K562 (cell line): ENCODE measurements around the gene SLC30A1. TPM values are rescaled to one million over a fixed set of nuclear protein-coding genes. Genes with fewer than 3 reads are reported as not detected.

Source experiments
- ATAC-seq: fragments of 200-7000 bp; cut with Tn5 transposase; 3 replicates; pipeline ENCODE4 v1.9.1; 2020; ENCODE audit warnings: moderate library complexity
- BruUV-seq: library from RNA; stranded (reverse); fragments of 400-500 nt; replicated peaks from 2 replicates; lab custom pipeline; 2021; lab: Mats Ljungman, UMichigan
- CTCF ChIA-PET: fragments of 300-600 bp; formaldehyde crosslinking; extraction: SDS; loops from one replicate; lab custom pipeline; 2021; ENCODE audit warnings: low intra/inter-chr PET ratio; lab: Yijun Ruan, JAX
- POLR2A ChIA-PET: fragments of 300-600, 350-650 bp; sonication (Branson Sonifier 250); formaldehyde crosslinking; extraction: SDS; loops from one replicate; lab custom pipeline; 2021; ENCODE audit warnings: antibody characterized with exemption, inconsistent platforms; lab: Yijun Ruan, JAX
- DNase-seq, 4 experiments: peaks; one replicate each; pipeline versions ENCODE4 v3.0.0 to v3.0.0-alpha.2; 2011 to 2018; ENCODE audit warnings: low spot score in 3 of 4, mixed read lengths in 3 of 4; ENCODE audit errors: extremely low read depth in 1 of 4
- FAIRE-seq: peaks from 2 replicates; lab custom pipeline; 2011; peaks lifted over from hg19 to GRCh38; lab: Jason Lieb, UNC
- H2AFZ ChIP-seq: 2 replicates; pipeline ENCODE4 v1.6.0; 2011; ENCODE audit warnings: low read depth, low read length, control low read depth, inconsistent platforms
- H3K27ac ChIP-seq: fragments of 200-600 bp; 3 replicates; pipeline ENCODE4 v1.8.0; 2011; ENCODE audit warnings: low read depth, mild to moderate bottlenecking, control low read depth, inconsistent platforms, low read length, moderate library complexity, mixed read lengths; ENCODE audit errors: extremely low read depth
- H3K27me3 ChIP-seq, 2 experiments: fragments of 300-600 bp in 1 of 2; 2 replicates in 1 of 2; 3 replicates in 1 of 2; pipeline versions ENCODE4 v1.6.0 to v1.8.0; 2011; ENCODE audit warnings: inconsistent platforms in 2 of 2, low read length in 2 of 2, mild to moderate bottlenecking in 1 of 2, mixed read lengths in 1 of 2, moderate library complexity in 1 of 2; ENCODE audit not compliant: control insufficient read depth in 2 of 2, insufficient read depth in 2 of 2
- H3K36me3 ChIP-seq: fragments of 300-600 bp; 3 replicates; pipeline ENCODE4 v1.8.0; 2011; ENCODE audit warnings: mild to moderate bottlenecking, low read length, inconsistent platforms; ENCODE audit not compliant: control insufficient read depth, insufficient read depth
- H3K4me1 ChIP-seq, 2 experiments: fragments of 200-600 bp in 1 of 2; replicated peaks in 1 of 2; 2 replicates in 1 of 2; 3 replicates in 1 of 2; pipeline versions ENCODE4 v1.5.1 to v1.8.0; 2011; ENCODE audit warnings: inconsistent platforms in 2 of 2, low read length in 2 of 2, mild to moderate bottlenecking in 1 of 2, mixed read lengths in 1 of 2, moderate library complexity in 1 of 2; ENCODE audit not compliant: control insufficient read depth in 2 of 2, insufficient read depth in 2 of 2
- H3K4me2 ChIP-seq: 2 replicates; pipeline ENCODE4 v1.6.1; 2011; ENCODE audit warnings: low read length, control low read depth, inconsistent platforms, mixed read lengths; ENCODE audit not compliant: insufficient read depth
- H3K4me3 ChIP-seq: fragments of 200-600 bp; sonication (generic), shearing (Covaris generic); 2 replicates; pipeline ENCODE4 v1.5.1; 2016; ENCODE audit warnings: control low read depth, inconsistent platforms
- H3K79me2 ChIP-seq: fragments of 200-600 bp; 3 replicates; pipeline ENCODE4 v1.8.0; 2011; ENCODE audit warnings: low read length, inconsistent platforms; ENCODE audit not compliant: control insufficient read depth, insufficient read depth
- H3K9ac ChIP-seq, 2 experiments: 2 replicates each; pipeline versions ENCODE4 v1.6.0 to v1.6.1; 2011; ENCODE audit warnings: low read depth in 2 of 2, low read length in 2 of 2, control low read depth in 1 of 2, inconsistent platforms in 1 of 2, mild to moderate bottlenecking in 1 of 2, mixed read lengths in 1 of 2; ENCODE audit not compliant: insufficient read depth in 1 of 2
- H3K9me1 ChIP-seq: one replicate; pipeline ENCODE4 v1.6.0; 2011; ENCODE audit warnings: inconsistent platforms, mild to moderate bottlenecking, low read length, moderate library complexity; ENCODE audit not compliant: control insufficient read depth, insufficient read depth
- H3K9me3 ChIP-seq: replicated peaks from 2 replicates; pipeline ENCODE4 v1.5.1; 2011; ENCODE audit warnings: low read depth, low read length, inconsistent platforms; ENCODE audit not compliant: control insufficient read depth, insufficient read depth
- H4K20me1 ChIP-seq: replicated peaks from 2 replicates; pipeline ENCODE4 v1.6.1; 2011; ENCODE audit warnings: low read length, inconsistent platforms, mixed read lengths; ENCODE audit not compliant: control insufficient read depth, insufficient read depth
- CGGBP1 ChIP-seq: fragments of 250-450 bp; sonication (Bioruptor Pico); IDR thresholded peaks from 2 replicates; pipeline ENCODE4 v1.9.0; 2021; ENCODE audit warnings: mild to moderate bottlenecking
- GATAD2A ChIP-seq: fragments of 450-650 bp; IDR thresholded peaks from 2 replicates; pipeline ENCODE4 v1.6.1; 2017
- GTF2B ChIP-seq: IDR thresholded peaks from 2 replicates; pipeline ENCODE4 v1.6.1; 2011; ENCODE audit not compliant: insufficient read length; ENCODE audit errors: extremely low read depth
- HDAC6 ChIP-seq: IDR thresholded peaks from 2 replicates; pipeline ENCODE4 v1.6.1; 2012; ENCODE audit warnings: low read depth, mild to moderate bottlenecking, control low read depth, inconsistent platforms, low read length, moderate library complexity
- KLF10 ChIP-seq: fragments of 250-450 bp; sonication (Bioruptor Pico); IDR thresholded peaks from 2 replicates; pipeline ENCODE4 v1.6.1; 2021; ENCODE audit warnings: matching md5 sums
- MAFF ChIP-seq: IDR thresholded peaks from 2 replicates; pipeline ENCODE4 v1.6.1; 2012; ENCODE audit warnings: low read length, improper control_type of control experiment
- PHB2 ChIP-seq: fragments of 450-650 bp; IDR thresholded peaks from 2 replicates; pipeline ENCODE4 v1.6.1; 2017; ENCODE audit warnings: low read depth
- SRF ChIP-seq, 2 experiments: fragments of 250-450, 450-650 bp in 1 of 2; sonication (Bioruptor Pico) in 1 of 2; sonication (generic) in 1 of 2; formaldehyde crosslinking; IDR thresholded peaks; 2 replicates each; pipeline versions ENCODE4 v1.5.0 to v1.5.1; 2020 to 2022; ENCODE audit warnings: mild to moderate bottlenecking in 1 of 2, missing genetic modification reagents in 1 of 2
- TOE1 ChIP-seq, 2 experiments: fragments of 450-650 bp in 1 of 2; sonication (generic) in 1 of 2; formaldehyde crosslinking in 1 of 2; IDR thresholded peaks; 2 replicates each; pipeline versions ENCODE4 v1.7.1 to v1.8.0; 2016 to 2022; ENCODE audit warnings: borderline replicate concordance in 2 of 2, mild to moderate bottlenecking in 2 of 2, antibody characterized with exemption in 1 of 2, inconsistent platforms in 1 of 2, low read depth in 1 of 2, missing genetic modification reagents in 1 of 2, moderate library complexity in 1 of 2
- VEZF1 ChIP-seq: fragments of 200-800 bp; sonication (Bioruptor generic); IDR thresholded peaks from 2 replicates; pipeline ENCODE4 v1.6.1; 2017; ENCODE audit warnings: missing genetic modification characterization, missing compliant biosample characterization
- ZNF280A ChIP-seq: fragments of 450-650 bp; IDR thresholded peaks from 2 replicates; pipeline ENCODE4 v1.6.1; 2018; ENCODE audit warnings: mild to moderate bottlenecking, low read depth; ENCODE audit not compliant: partially characterized antibody
- ZZZ3 ChIP-seq: fragments of 450-650 bp; IDR thresholded peaks from 2 replicates; pipeline ENCODE4 v1.6.1; 2016; ENCODE audit warnings: antibody characterized with exemption, mild to moderate bottlenecking, moderate library complexity
- WGBS: fragments of 100-300 bp; shearing (Covaris generic); methylation state at CpG from one replicate; pipeline ENCODE4 v1.1.6; 2016; ENCODE audit warnings: low coverage, mixed read lengths; ENCODE audit not compliant: insufficient coverage; ENCODE audit errors: missing lambda C conversion rate; 5-methylcytosine and 5-hydroxymethylcytosine counted together
- in situ Hi-C: fragments of 300-500 bp; cut with MboI; formaldehyde crosslinking; loops from 4 replicates; pipeline ENCODE4 v1.15.0; 2018; ENCODE audit warnings: inconsistent platforms, mixed read lengths
- intact Hi-C: fragments of 100-400 bp; cut with micrococcal nuclease; formaldehyde crosslinking; loops from 2 replicates; pipeline ENCODE4 v1.14.2; 2022
- polyA plus RNA-seq, 8 experiments: library from polyadenylated mRNA; depleted of rRNA in 4 of 8; stranded (reverse) in 5 of 8; unstranded in 3 of 8; fragments of >200 nt; fragmentation: Nextera tagmentation in 2 of 8; fragmentation: Illumina TruSeq in 1 of 8; extraction: Ambion mirVana in 2 of 8; extraction: Trizol in 1 of 8; gene quantifications; 2 replicates each; pipeline versions ENCODE4 v1.2.1 to v1.2.3, GENCODE V29; 2011 to 2014; ENCODE audit warnings: inconsistent platforms in 1 of 8, missing spikeins in 1 of 8
- total RNA-seq, 7 experiments: library from RNA; depleted of rRNA in 6 of 7; stranded (reverse); fragments of >200 nt in 6 of 7; fragmentation: Illumina TruSeq in 2 of 7; extraction: Trizol in 2 of 7; gene quantifications; 2 replicates each; pipeline versions ENCODE4 v1.2.1 to v1.2.3, GENCODE V29; 2011 to 2021; ENCODE audit warnings: low replicate concordance in 1 of 7

The SLC30A1 gene
- total and polyA plus RNA-seq, 9 of the 15 experiments (the other 6 are each of a cell fraction or from before 2014, with no cell fraction given), result 4.1 to 14.4 (median 6.6) TPM

- TF ChIP-seq ZNF280A, result no peak
- TF ChIP-seq SRF (CRISPR knock-in tag; IDR thresholded peaks at IDR 0.05), result no peak
- peak; percentile 63; the same call in 1 of the 2 replicates for TF ChIP-seq GATAD2A
These were observed 41.7 kb downstream of the SLC30A1 start (continued) for GRCh38 chr1:211537253-211537652.

- H3K4me3 ChIP-seq, result no peak overlapping the region
- no peaks in the 10 kb centered on the region for H4K20me1 ChIP-seq
- H3K4me1 ChIP-seq, result peaks cover 7 to 18% of the 10 kb centered on the region in 2 experiments
- H3K36me3 ChIP-seq, result no peaks in the 10 kb centered on the region
- H3K9ac ChIP-seq, result 0 out of 4 replicates have a peak overlapping the region, but pooled peaks of 1 of the 2 experiments have one; percentile 57
- DNase-seq, result no peak
- intact Hi-C loops, result no loop called here
- no peak overlapping the region for H3K4me2 ChIP-seq
- CTCF ChIA-PET, result no interaction called here
- no peaks in the 10 kb centered on the region for H3K9me1 ChIP-seq
- no peak for FAIRE-seq
- no peak overlapping the region for H3K27ac ChIP-seq
- BruUV-seq, result no TSS peak
- no peaks in the 10 kb centered on the region for H3K27me3 ChIP-seq
- H2AFZ ChIP-seq, result no peak overlapping the region
- POLR2A ChIA-PET, result interaction anchor here (0.9 to 1.7 kb wide), 4 partner anchors 12 to 42 kb away, joined by 3 to 7 read pairs (median 5); partner anchors contain the start of gene SLC30A1
- TF ChIP-seq GTF2B (no peak), TOE1 (IDR thresholded peaks at IDR 0.05; ENCODE audit: borderline replicate concordance) (no peak), TOE1 (CRISPR knock-in tag; IDR thresholded peaks at IDR 0.05; ENCODE audit: borderline replicate concordance, low read depth) (no peak), ZZZ3 (no peak), MAFF (no peak), VEZF1 (CRISPR knock-in tag) (no peak), PHB2 (no peak), HDAC6 (no peak), KLF10 (CRISPR knock-in tag) (no peak), CGGBP1 (CRISPR knock-in tag) (no peak)
- peaks cover 2% of the 10 kb centered on the region; the same call in 1 of the 2 replicates for H3K9me3 ChIP-seq
- ATAC-seq, result no peak
- WGBS, result 63% methylated on average over 8 of the region's 8 CpGs
- no peaks in the 10 kb centered on the region for H3K79me2 ChIP-seq
- in situ Hi-C loops, result no loop called here
These were observed 42.4 kb downstream of the SLC30A1 start for GRCh38 chr1:211536606-211537005.
